ENCODE data around the gene ZNF670. TPM values are rescaled to one million over a fixed set of nuclear protein-coding genes. Genes with fewer than 3 reads are reported as not detected.
"Not testable (repeated sequence)": the region's sequence is repeated elsewhere in the genome, so short reads cannot be mapped to it uniquely, and the experiment has no call there.

The ZNF670 gene
- total RNA-seq, 2 donors from 2014 or later = 1.7 to 2.6 TPM

GRCh38 chr1:247037511-247038320, 40.9 kb downstream of the ZNF670 start:
- Histone ChIP-seq H3K9ac (ENCODE audit: low read depth in 2 of 2, low read length in 2 of 2) (no peak overlapping the region), H3K4me1 (no peaks in the 10 kb centered on the region), H3K27me3 (no peaks in the 10 kb centered on the region), H3K36me3 (no peaks in the 10 kb centered on the region), H3K4me3 (no peak overlapping the region), H3K9me3 (peaks cover 3% of the 10 kb centered on the region), H3K27ac (no peak overlapping the region)
- TF ChIP-seq CTCF (IDR thresholded peaks at IDR 0.05) = no peak
- DNase-seq = no peak
- intact Hi-C loops (cut with DNase I) = no loop called here

GRCh38 chr1:247032306-247032705, 46.3 kb downstream of the ZNF670 start:
- intact Hi-C loops (cut with DNase I); H3K9me3 ChIP-seq; DNase-seq: not testable (repeated sequence)

More at GRCh38 chr1:247032306-247032705, 46.3 kb downstream of the ZNF670 start:
- H3K4me1 ChIP-seq; H3K4me3 ChIP-seq; H3K27me3 ChIP-seq; H3K9ac ChIP-seq (ENCODE audit: low read depth in 2 of 2, low read length in 2 of 2); H3K36me3 ChIP-seq; H3K27ac ChIP-seq: not testable (repeated sequence)

Other genes starting within 250 kb of the ZNF670 start
- gene AHCTF1, start 146.9 kb downstream of the ZNF670 start, total RNA-seq = 10 to 100 TPM; 22.8 to 24.5 TPM
- 1 to 10 TPM; 1.2 to 5.3 TPM for gene ZNF695, start 70.8 kb downstream of the ZNF670 start, total RNA-seq
- gene ZNF669, start 25.5 kb upstream of the ZNF670 start, total RNA-seq = 1 to 10 TPM; 6.2 to 6.5 TPM
- 10 to 100 TPM; 31.6 to 43.2 TPM for gene ZNF124, start 93.2 kb upstream of the ZNF670 start, total RNA-seq
- gene VN1R5, start 177.3 kb upstream of the ZNF670 start, total RNA-seq = not detected